ENCODE results near the gene SPEM1. TPM values are rescaled to one million over a fixed set of nuclear protein-coding genes. Genes with fewer than 3 reads are reported as not detected.

SPEM1 gene
- total RNA-seq, 1 donor from 2014 or later: not detected

GRCh38 chr17:7460850-7461660 lies 40.9 kb downstream of the SPEM1 start:
- Mint-ChIP-seq H3K27me3 (ENCODE audit: unreplicated experiment) (no peaks in the 10 kb centered on the region), H3K27ac (ENCODE audit: unreplicated experiment) (no peak overlapping the region), H3K9me3 (ENCODE audit: unreplicated experiment) (no peaks in the 10 kb centered on the region), H3K36me3 (ENCODE audit: unreplicated experiment) (peaks cover 10% of the 10 kb centered on the region), H3K4me3 (ENCODE audit: unreplicated experiment) (no peak overlapping the region), H3K4me1 (ENCODE audit: unreplicated experiment) (peaks cover 9% of the 10 kb centered on the region)
- no peak for TF ChIP-seq CTCF (IDR thresholded peaks at IDR 0.05)
- no peak for DNase-seq (ENCODE audit: extremely low spot score, unreplicated experiment)

GRCh38 chr17:7462474-7463371 lies 42.6 kb downstream of the SPEM1 start:
- H3K27ac Mint-ChIP-seq (ENCODE audit: unreplicated experiment): no peak overlapping the region
- H3K27me3 Mint-ChIP-seq (ENCODE audit: unreplicated experiment): no peaks in the 10 kb centered on the region
- H3K36me3 Mint-ChIP-seq (ENCODE audit: unreplicated experiment): peaks cover 16% of the 10 kb centered on the region
- no peak for DNase-seq (ENCODE audit: extremely low spot score, unreplicated experiment)
- H3K9me3 Mint-ChIP-seq (ENCODE audit: unreplicated experiment): no peaks in the 10 kb centered on the region
- no peak overlapping the region for H3K4me3 Mint-ChIP-seq (ENCODE audit: unreplicated experiment)
- no peak for TF ChIP-seq CTCF (IDR thresholded peaks at IDR 0.05)
- peaks cover under 1% of the 10 kb centered on the region for H3K4me1 Mint-ChIP-seq (ENCODE audit: unreplicated experiment)

- Mint-ChIP-seq H3K36me3 (ENCODE audit: unreplicated experiment) (peaks cover 16% of the 10 kb centered on the region), H3K27ac (ENCODE audit: unreplicated experiment) (no peak overlapping the region), H3K9me3 (ENCODE audit: unreplicated experiment) (no peaks in the 10 kb centered on the region), H3K27me3 (ENCODE audit: unreplicated experiment) (no peaks in the 10 kb centered on the region), H3K4me3 (ENCODE audit: unreplicated experiment) (no peak overlapping the region), H3K4me1 (ENCODE audit: unreplicated experiment) (no peaks in the 10 kb centered on the region)
- TF ChIP-seq CTCF (IDR thresholded peaks at IDR 0.05): no peak
- no peak for DNase-seq (ENCODE audit: extremely low spot score, unreplicated experiment)
Observed at GRCh38 chr17:7463372-7463846, 43.3 kb downstream of the SPEM1 start.

GRCh38 chr17:7464081-7464480 lies 44.0 kb downstream of the SPEM1 start:
- H3K27me3 Mint-ChIP-seq (ENCODE audit: unreplicated experiment): no peaks in the 10 kb centered on the region
- DNase-seq (ENCODE audit: extremely low spot score, unreplicated experiment): no peak
- H3K36me3 Mint-ChIP-seq (ENCODE audit: unreplicated experiment): peaks cover 16% of the 10 kb centered on the region
- H3K4me1 Mint-ChIP-seq (ENCODE audit: unreplicated experiment): no peaks in the 10 kb centered on the region
- H3K9me3 Mint-ChIP-seq (ENCODE audit: unreplicated experiment): no peaks in the 10 kb centered on the region
- no peak overlapping the region for H3K27ac Mint-ChIP-seq (ENCODE audit: unreplicated experiment)
- no peak overlapping the region for H3K4me3 Mint-ChIP-seq (ENCODE audit: unreplicated experiment)
- no peak for TF ChIP-seq CTCF (IDR thresholded peaks at IDR 0.05)

Measured in osteocyte (in vitro differentiated cells).